ENCODE measurements around the gene MIEN1. TPM values are rescaled to one million over a fixed set of nuclear protein-coding genes. Genes with fewer than 3 reads are reported as not detected.

Gene MIEN1
- total and polyA plus RNA-seq, 2 of the 13 experiments (the other 11 are each of a cell fraction or from before 2014, with no cell fraction given) = 40.6 to 56.6 TPM

DNA sequence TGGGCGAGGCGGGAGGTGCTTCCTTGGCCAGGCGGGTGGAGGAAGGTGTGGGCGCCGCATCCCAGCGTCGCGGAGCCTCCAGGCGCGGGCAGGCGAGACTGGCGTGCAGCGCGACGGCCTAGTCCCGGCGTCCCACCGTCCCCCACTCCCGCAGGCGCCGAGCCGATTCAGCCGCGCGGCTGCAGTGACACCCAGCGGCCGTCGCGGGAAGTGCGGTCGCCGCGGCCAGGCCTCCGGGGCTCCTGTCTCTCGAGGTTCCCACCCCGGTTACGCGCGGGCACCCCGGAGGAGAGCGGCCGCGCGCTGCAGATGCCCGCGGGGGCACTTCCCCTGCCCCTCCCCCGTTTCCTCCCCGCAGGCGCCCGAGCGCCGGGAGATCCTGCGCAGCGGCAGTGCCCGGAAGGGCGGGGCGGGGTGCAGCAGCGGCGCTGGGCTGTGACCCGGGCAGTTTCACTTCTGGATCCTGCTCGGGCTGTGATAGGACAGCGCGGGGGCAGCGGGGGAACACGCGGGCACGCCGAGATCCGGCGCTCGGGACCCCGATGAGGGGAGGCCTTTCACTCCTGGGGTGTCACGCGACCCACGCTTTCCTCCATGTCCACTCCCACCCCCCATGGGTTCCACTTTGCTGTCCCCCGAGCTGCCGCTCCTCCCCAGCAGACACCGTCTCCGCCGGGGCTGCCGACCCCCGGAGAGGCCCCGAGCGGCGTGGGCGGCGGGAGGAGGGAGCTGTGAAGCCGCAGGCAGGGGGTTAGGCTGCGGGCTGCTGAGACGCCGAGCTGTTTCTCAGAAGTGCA, 24.0 kb upstream of the MIEN1 start (continued):
- TF ChIP-seq, protein P1, sequence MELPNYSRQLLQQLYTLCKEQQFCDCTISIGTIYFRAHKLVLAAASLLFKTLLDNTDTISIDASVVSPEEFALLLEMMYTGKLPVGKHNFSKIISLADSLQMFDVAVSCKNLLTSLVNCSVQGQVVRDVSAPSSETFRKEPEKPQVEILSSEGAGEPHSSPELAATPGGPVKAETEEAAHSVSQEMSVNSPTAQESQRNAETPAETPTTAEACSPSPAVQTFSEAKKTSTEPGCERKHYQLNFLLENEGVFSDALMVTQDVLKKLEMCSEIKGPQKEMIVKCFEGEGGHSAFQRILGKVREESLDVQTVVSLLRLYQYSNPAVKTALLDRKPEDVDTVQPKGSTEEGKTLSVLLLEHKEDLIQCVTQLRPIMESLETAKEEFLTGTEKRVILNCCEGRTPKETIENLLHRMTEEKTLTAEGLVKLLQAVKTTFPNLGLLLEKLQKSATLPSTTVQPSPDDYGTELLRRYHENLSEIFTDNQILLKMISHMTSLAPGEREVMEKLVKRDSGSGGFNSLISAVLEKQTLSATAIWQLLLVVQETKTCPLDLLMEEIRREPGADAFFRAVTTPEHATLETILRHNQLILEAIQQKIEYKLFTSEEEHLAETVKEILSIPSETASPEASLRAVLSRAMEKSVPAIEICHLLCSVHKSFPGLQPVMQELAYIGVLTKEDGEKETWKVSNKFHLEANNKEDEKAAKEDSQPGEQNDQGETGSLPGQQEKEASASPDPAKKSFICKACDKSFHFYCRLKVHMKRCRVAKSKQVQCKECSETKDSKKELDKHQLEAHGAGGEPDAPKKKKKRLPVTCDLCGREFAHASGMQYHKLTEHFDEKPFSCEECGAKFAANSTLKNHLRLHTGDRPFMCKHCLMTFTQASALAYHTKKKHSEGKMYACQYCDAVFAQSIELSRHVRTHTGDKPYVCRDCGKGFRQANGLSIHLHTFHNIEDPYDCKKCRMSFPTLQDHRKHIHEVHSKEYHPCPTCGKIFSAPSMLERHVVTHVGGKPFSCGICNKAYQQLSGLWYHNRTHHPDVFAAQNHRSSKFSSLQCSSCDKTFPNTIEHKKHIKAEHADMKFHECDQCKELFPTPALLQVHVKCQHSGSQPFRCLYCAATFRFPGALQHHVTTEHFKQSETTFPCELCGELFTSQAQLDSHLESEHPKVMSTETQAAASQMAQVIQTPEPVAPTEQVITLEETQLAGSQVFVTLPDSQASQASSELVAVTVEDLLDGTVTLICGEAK (IDR thresholded peaks at IDR 0.05) = no peak
- TF ChIP-seq, protein P1 (CRISPR knock-in tag; IDR thresholded peaks at IDR 0.05) = peak; percentile 78
- TF ChIP-seq, protein P2, sequence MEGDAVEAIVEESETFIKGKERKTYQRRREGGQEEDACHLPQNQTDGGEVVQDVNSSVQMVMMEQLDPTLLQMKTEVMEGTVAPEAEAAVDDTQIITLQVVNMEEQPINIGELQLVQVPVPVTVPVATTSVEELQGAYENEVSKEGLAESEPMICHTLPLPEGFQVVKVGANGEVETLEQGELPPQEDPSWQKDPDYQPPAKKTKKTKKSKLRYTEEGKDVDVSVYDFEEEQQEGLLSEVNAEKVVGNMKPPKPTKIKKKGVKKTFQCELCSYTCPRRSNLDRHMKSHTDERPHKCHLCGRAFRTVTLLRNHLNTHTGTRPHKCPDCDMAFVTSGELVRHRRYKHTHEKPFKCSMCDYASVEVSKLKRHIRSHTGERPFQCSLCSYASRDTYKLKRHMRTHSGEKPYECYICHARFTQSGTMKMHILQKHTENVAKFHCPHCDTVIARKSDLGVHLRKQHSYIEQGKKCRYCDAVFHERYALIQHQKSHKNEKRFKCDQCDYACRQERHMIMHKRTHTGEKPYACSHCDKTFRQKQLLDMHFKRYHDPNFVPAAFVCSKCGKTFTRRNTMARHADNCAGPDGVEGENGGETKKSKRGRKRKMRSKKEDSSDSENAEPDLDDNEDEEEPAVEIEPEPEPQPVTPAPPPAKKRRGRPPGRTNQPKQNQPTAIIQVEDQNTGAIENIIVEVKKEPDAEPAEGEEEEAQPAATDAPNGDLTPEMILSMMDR (CRISPR knock-in tag; IDR thresholded peaks at IDR 0.05) = peak; percentile 95
- TF ChIP-seq RFXANK (CRISPR knock-in tag; IDR thresholded peaks at IDR 0.05) = peak; percentile 72; the same call in 1 of the 2 replicates
- TF ChIP-seq, protein P3, sequence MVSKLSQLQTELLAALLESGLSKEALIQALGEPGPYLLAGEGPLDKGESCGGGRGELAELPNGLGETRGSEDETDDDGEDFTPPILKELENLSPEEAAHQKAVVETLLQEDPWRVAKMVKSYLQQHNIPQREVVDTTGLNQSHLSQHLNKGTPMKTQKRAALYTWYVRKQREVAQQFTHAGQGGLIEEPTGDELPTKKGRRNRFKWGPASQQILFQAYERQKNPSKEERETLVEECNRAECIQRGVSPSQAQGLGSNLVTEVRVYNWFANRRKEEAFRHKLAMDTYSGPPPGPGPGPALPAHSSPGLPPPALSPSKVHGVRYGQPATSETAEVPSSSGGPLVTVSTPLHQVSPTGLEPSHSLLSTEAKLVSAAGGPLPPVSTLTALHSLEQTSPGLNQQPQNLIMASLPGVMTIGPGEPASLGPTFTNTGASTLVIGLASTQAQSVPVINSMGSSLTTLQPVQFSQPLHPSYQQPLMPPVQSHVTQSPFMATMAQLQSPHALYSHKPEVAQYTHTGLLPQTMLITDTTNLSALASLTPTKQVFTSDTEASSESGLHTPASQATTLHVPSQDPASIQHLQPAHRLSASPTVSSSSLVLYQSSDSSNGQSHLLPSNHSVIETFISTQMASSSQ (IDR thresholded peaks at IDR 0.05; ENCODE audit: low read depth) = no peak
- TF ChIP-seq, protein P3 (CRISPR knock-in tag; IDR thresholded peaks at IDR 0.05; ENCODE audit: borderline replicate concordance) = peak; percentile 92
- TF ChIP-seq BHLHE40 (IDR thresholded peaks at IDR 0.05; ENCODE audit: low read length) = peak; percentile 69; the same call in 1 of the 2 replicates
- TF ChIP-seq, protein P4, sequence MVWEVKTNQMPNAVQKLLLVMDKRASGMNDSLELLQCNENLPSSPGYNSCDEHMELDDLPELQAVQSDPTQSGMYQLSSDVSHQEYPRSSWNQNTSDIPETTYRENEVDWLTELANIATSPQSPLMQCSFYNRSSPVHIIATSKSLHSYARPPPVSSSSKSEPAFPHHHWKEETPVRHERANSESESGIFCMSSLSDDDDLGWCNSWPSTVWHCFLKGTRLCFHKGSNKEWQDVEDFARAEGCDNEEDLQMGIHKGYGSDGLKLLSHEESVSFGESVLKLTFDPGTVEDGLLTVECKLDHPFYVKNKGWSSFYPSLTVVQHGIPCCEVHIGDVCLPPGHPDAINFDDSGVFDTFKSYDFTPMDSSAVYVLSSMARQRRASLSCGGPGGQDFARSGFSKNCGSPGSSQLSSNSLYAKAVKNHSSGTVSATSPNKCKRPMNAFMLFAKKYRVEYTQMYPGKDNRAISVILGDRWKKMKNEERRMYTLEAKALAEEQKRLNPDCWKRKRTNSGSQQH (CRISPR knock-in tag; IDR thresholded peaks at IDR 0.05; ENCODE audit: low read depth) = peak; percentile 26
- peak; percentile 85; the same call in 1 of the 2 replicates for TF ChIP-seq ZNF224 (CRISPR knock-in tag; IDR thresholded peaks at IDR 0.05)
- peak; percentile 89 for TF ChIP-seq HNRNPL (IDR thresholded peaks at IDR 0.05; ENCODE audit: low read depth, low read length)

Measured in HepG2 (cell line).